ENCODE data around the gene CCR6.

CCR6 gene

DNA sequence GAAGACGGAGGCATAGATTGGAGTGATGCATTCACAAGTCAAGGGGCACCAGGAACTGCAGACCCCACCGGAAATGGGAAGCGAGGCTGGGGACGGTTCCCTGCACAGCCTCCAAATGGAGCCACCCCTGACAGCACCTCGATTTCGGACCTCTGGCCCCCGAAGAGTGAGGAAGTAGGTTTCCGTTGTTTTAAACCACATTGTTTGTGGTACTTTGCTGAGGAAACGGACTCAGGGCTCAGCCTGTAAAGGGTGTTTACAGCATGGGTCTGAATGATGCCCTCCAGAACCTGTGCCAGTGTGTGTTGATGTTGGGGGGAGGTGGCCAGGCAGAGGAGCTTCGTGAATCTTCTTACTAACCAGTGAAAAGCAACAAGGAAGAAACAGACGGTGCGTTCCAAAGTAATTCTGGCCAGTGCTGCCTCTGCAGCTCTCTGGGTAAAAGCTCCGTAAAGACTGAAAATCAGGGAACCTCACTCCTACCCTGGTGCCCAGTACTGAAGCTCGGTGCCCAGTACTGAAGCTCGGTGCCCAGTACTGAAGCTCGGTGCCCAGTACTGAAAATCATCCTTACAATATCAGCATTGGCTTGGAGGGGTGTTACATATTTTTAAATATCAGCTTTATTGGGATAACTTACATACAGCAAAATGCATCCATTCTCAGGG, 30.1 kb upstream of the CCR6 start:
- Mint-ChIP-seq H3K4me1 (peaks cover 50% of the 10 kb centered on the region), H3K9me3 (no peaks in the 10 kb centered on the region), H3K4me3 (peak overlapping the region; percentile 78), H3K27me3 (no peaks in the 10 kb centered on the region), H3K36me3 (ENCODE audit: insufficient read depth) (peaks cover 8% of the 10 kb centered on the region), H3K27ac (ENCODE audit: low read depth) (peak overlapping the region; percentile 89)
- no peak for ATAC-seq (replicated peaks; ENCODE audit: extremely low read depth, poor library complexity, severe bottlenecking)
- DNase-seq (ENCODE audit: low spot score in 2 of 2): no peak

DNA sequence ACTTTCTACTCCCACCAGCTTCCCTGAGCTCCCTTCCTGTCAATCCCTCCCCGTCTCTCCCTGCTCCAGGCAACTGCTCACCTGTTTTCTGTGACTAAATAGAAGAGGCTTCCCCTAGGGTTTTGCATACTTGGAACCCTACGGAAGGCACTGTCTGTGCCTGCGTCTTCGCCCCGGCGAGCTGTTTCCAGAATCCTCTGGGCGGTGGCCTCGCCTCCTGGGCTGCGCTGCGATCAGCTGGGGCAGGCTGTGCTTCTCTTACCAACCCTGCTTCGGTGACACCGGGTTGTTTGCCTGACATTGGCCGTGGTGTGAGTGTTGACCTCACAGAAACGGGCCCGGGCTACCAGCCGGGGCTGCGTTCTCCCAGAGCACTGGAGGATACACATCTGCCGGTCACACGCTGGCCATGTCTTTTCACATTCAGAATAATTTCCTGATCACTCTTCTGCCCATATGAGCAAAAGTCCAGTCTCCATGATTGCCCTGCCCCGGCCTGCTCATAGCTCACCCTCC, 29.4 kb upstream of the CCR6 start:
- H3K27me3 Mint-ChIP-seq: no peaks in the 10 kb centered on the region
- no peaks in the 10 kb centered on the region for H3K9me3 Mint-ChIP-seq
- ATAC-seq (replicated peaks; ENCODE audit: extremely low read depth, poor library complexity, severe bottlenecking) (no peak), DNase-seq (ENCODE audit: low spot score in 2 of 2) (no peak)
- H3K27ac Mint-ChIP-seq (ENCODE audit: low read depth): peak overlapping the region; percentile 89
- peak overlapping the region; percentile 78 for H3K4me3 Mint-ChIP-seq
- peaks cover 54% of the 10 kb centered on the region for H3K4me1 Mint-ChIP-seq
- peaks cover 9% of the 10 kb centered on the region for H3K36me3 Mint-ChIP-seq (ENCODE audit: insufficient read depth)

- ATAC-seq (replicated peaks; ENCODE audit: extremely low read depth, poor library complexity, severe bottlenecking) (peak; percentile 71), DNase-seq (ENCODE audit: low spot score in 2 of 2) (peak; percentile 47 to 72)
- Mint-ChIP-seq H3K36me3 (ENCODE audit: insufficient read depth) (peaks cover 11% of the 10 kb centered on the region), H3K4me3 (peak overlapping the region; percentile 78), H3K27ac (ENCODE audit: low read depth) (peak overlapping the region; percentile 89), H3K9me3 (no peaks in the 10 kb centered on the region), H3K27me3 (no peaks in the 10 kb centered on the region), H3K4me1 (peaks cover 59% of the 10 kb centered on the region)
Measured at GRCh38 chr6:167093922-167094432, 28.9 kb upstream of the CCR6 start.

DNA sequence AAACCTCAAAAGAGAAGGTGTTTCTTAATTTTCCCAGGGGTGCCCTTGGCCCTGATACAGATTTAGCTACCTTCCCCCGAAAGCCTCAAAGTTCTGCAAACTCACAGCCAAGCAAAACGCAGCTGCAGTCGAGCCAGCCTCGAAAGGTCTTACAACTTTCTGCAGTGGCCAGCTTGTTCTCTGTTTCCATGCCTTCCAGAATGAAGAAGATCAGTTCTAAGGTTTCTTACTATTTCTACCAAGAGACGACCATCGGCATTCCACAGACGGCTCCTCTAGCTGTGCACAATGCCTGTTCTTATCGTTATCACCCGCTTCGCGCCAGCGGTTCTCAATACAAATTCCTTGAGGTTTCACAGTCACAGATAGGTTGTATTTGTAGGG, 28.5 kb upstream of the CCR6 start:
- ATAC-seq (replicated peaks; ENCODE audit: extremely low read depth, poor library complexity, severe bottlenecking) (peak; percentile 25), DNase-seq (ENCODE audit: low spot score in 2 of 2) (no peak)
- peaks cover 62% of the 10 kb centered on the region for H3K4me1 Mint-ChIP-seq
- peaks cover 11% of the 10 kb centered on the region for H3K36me3 Mint-ChIP-seq (ENCODE audit: insufficient read depth)
- H3K27me3 Mint-ChIP-seq: no peaks in the 10 kb centered on the region
- H3K4me3 Mint-ChIP-seq: peak overlapping the region; percentile 78
- peak overlapping the region; percentile 89 for H3K27ac Mint-ChIP-seq (ENCODE audit: low read depth)
- no peaks in the 10 kb centered on the region for H3K9me3 Mint-ChIP-seq

- ATAC-seq (replicated peaks; ENCODE audit: extremely low read depth, poor library complexity, severe bottlenecking) (peak; percentile 59), DNase-seq (ENCODE audit: low spot score in 2 of 2) (no peak)
Measured at GRCh38 chr6:167094820-167095637, 27.9 kb upstream of the CCR6 start.

GRCh38 chr6:167095888-167096287, 27.0 kb upstream of the CCR6 start:
- H3K4me3 Mint-ChIP-seq: no peak overlapping the region
- H3K27ac Mint-ChIP-seq (ENCODE audit: low read depth): no peak overlapping the region
- DNase-seq (ENCODE audit: low spot score in 2 of 2) (no peak), ATAC-seq (replicated peaks; ENCODE audit: extremely low read depth, poor library complexity, severe bottlenecking) (no peak)
- H3K4me1 Mint-ChIP-seq: peaks cover 60% of the 10 kb centered on the region
- H3K36me3 Mint-ChIP-seq (ENCODE audit: insufficient read depth): peaks cover 11% of the 10 kb centered on the region
- no peaks in the 10 kb centered on the region for H3K27me3 Mint-ChIP-seq
- no peaks in the 10 kb centered on the region for H3K9me3 Mint-ChIP-seq

More at GRCh38 chr6:167094820-167095637, 27.9 kb upstream of the CCR6 start:
- peaks cover 62% of the 10 kb centered on the region for H3K4me1 Mint-ChIP-seq
- peak overlapping the region; percentile 78 for H3K4me3 Mint-ChIP-seq
- peak overlapping the region; percentile 89 for H3K27ac Mint-ChIP-seq (ENCODE audit: low read depth)
- no peaks in the 10 kb centered on the region for H3K27me3 Mint-ChIP-seq
- no peaks in the 10 kb centered on the region for H3K9me3 Mint-ChIP-seq
- peaks cover 11% of the 10 kb centered on the region for H3K36me3 Mint-ChIP-seq (ENCODE audit: insufficient read depth)

- no peaks in the 10 kb centered on the region for H3K9me3 Mint-ChIP-seq
- no peak for DNase-seq (ENCODE audit: low spot score in 2 of 2)
- ATAC-seq (replicated peaks; ENCODE audit: extremely low read depth, poor library complexity, severe bottlenecking): no peak
- H3K27ac Mint-ChIP-seq (ENCODE audit: low read depth): no peak overlapping the region
- H3K4me3 Mint-ChIP-seq: no peak overlapping the region
- peaks cover 48% of the 10 kb centered on the region for H3K4me1 Mint-ChIP-seq
- H3K27me3 Mint-ChIP-seq: no peaks in the 10 kb centered on the region
- peaks cover 8% of the 10 kb centered on the region for H3K36me3 Mint-ChIP-seq (ENCODE audit: insufficient read depth)
Measured at GRCh38 chr6:167096991-167097390, 25.9 kb upstream of the CCR6 start.

GRCh38 chr6:167097770-167098169, 25.1 kb upstream of the CCR6 start:
- Mint-ChIP-seq H3K36me3 (ENCODE audit: insufficient read depth) (peaks cover 6% of the 10 kb centered on the region), H3K4me3 (no peak overlapping the region), H3K4me1 (peaks cover 42% of the 10 kb centered on the region), H3K27ac (ENCODE audit: low read depth) (no peak overlapping the region), H3K27me3 (no peaks in the 10 kb centered on the region), H3K9me3 (no peaks in the 10 kb centered on the region)
- no peak for ATAC-seq (replicated peaks; ENCODE audit: extremely low read depth, poor library complexity, severe bottlenecking)
- no peak for DNase-seq (ENCODE audit: low spot score in 2 of 2)

DNA sequence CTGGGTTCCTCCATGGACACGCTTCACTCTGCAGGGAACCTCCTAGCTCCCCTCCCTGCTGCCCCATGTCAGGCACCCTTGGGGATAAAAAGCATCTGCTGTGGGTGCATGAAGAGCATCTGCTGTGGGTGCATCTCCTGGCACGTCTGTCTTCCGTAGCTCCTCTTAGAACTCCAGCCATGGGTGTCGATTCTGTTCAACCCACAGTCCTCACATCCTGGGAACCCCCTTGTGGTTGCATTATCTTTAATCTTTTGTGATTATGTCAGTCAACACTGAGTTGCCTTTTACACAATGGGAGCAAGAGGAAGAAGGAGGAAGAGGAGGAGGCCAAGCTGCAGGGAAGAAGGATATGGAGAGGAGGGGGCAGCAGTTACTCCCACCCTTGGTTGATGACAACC, 24.1 kb upstream of the CCR6 start:
- Mint-ChIP-seq H3K27ac (ENCODE audit: low read depth) (peak overlapping the region; percentile 10), H3K4me1 (peaks cover 40% of the 10 kb centered on the region), H3K9me3 (no peaks in the 10 kb centered on the region), H3K4me3 (no peak overlapping the region), H3K27me3 (no peaks in the 10 kb centered on the region), H3K36me3 (ENCODE audit: insufficient read depth) (peaks cover 6% of the 10 kb centered on the region)
- ATAC-seq (replicated peaks; ENCODE audit: extremely low read depth, poor library complexity, severe bottlenecking) (no peak), DNase-seq (ENCODE audit: low spot score in 2 of 2) (no peak)

- ATAC-seq (replicated peaks; ENCODE audit: extremely low read depth, poor library complexity, severe bottlenecking) (no peak), DNase-seq (ENCODE audit: low spot score in 2 of 2) (no peak)
- Mint-ChIP-seq H3K36me3 (ENCODE audit: insufficient read depth) (peaks cover 3% of the 10 kb centered on the region), H3K27me3 (no peaks in the 10 kb centered on the region), H3K27ac (ENCODE audit: low read depth) (no peak overlapping the region), H3K4me3 (no peak overlapping the region), H3K9me3 (no peaks in the 10 kb centered on the region), H3K4me1 (peaks cover 32% of the 10 kb centered on the region)
Measured at GRCh38 chr6:167099707-167100106, 23.2 kb upstream of the CCR6 start.

DNA sequence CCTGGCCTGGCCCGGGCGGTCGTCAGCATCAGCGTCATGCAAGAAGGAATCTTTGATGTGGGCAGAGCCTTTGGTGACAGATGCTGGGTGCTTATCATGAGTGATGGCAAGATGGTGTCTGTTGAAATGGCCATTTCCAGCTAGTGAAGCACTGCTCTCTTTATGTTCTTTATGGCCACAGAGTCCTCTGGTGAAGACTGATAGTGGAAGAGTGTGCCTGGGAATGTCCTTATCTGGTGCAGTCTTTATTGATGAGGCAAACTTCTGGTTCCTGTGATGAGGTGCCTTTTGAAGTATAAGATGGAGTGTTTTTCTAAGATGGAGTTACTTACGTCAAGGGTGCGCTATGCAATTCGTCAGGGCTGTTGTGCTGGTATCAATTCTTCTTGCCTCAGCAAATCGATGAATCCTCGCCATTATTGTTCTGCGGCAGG, 22.6 kb upstream of the CCR6 start:
- Mint-ChIP-seq H3K27ac (ENCODE audit: low read depth) (no peak overlapping the region), H3K4me3 (no peak overlapping the region), H3K9me3 (no peaks in the 10 kb centered on the region), H3K4me1 (peaks cover 26% of the 10 kb centered on the region), H3K36me3 (ENCODE audit: insufficient read depth) (peaks cover 3% of the 10 kb centered on the region), H3K27me3 (no peaks in the 10 kb centered on the region)
- ATAC-seq (replicated peaks; ENCODE audit: extremely low read depth, poor library complexity, severe bottlenecking) (no peak), DNase-seq (ENCODE audit: low spot score in 2 of 2) (no peak)

DNA sequence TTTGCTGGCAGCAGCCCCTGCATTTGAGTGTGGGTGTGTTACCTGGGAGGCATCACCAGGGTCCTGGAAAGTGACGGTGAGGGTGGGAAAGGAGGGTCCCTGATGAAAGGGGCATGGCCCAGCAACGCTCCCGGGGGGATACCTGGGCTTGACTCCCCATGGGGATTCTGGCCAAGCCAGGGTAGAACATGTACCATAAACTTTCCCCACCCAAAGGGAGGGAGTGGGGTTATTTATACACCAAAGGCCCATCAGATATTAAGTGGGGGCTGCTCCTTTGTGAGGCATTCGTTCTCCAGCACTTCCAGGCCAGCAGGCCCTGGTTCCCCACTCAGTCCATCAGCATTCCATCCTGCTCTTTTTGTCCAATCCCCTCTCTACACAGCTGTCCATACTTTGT, 20.6 kb upstream of the CCR6 start:
- Mint-ChIP-seq H3K9me3 (no peaks in the 10 kb centered on the region), H3K27ac (ENCODE audit: low read depth) (peak overlapping the region; percentile 9), H3K36me3 (ENCODE audit: insufficient read depth) (peaks cover 3% of the 10 kb centered on the region), H3K27me3 (no peaks in the 10 kb centered on the region), H3K4me1 (peaks cover 22% of the 10 kb centered on the region), H3K4me3 (no peak overlapping the region)
- no peak for ATAC-seq (replicated peaks; ENCODE audit: extremely low read depth, poor library complexity, severe bottlenecking)
- DNase-seq (ENCODE audit: low spot score in 2 of 2): no peak

Data from central memory CD8-positive, alpha-beta T cell (primary cell).